SW 1271 (cell line): Measurements from ENCODE around the gene BRSK2.

ENCODE experiments used
- DNase-seq, 2 experiments: peaks; one replicate each; lab custom pipeline; 2025; lab: John Stamatoyannopoulos, UW

The BRSK2 gene

GRCh38 chr11:1397146-1397861 is 7.6 kb downstream of the BRSK2 start:
- DNase-seq: no peak

- no peak for DNase-seq
Measured at GRCh38 chr11:1397862-1398527, 8.3 kb downstream of the BRSK2 start.

GRCh38 chr11:1398528-1399235 is 8.9 kb downstream of the BRSK2 start:
- DNase-seq: no peak

DNA sequence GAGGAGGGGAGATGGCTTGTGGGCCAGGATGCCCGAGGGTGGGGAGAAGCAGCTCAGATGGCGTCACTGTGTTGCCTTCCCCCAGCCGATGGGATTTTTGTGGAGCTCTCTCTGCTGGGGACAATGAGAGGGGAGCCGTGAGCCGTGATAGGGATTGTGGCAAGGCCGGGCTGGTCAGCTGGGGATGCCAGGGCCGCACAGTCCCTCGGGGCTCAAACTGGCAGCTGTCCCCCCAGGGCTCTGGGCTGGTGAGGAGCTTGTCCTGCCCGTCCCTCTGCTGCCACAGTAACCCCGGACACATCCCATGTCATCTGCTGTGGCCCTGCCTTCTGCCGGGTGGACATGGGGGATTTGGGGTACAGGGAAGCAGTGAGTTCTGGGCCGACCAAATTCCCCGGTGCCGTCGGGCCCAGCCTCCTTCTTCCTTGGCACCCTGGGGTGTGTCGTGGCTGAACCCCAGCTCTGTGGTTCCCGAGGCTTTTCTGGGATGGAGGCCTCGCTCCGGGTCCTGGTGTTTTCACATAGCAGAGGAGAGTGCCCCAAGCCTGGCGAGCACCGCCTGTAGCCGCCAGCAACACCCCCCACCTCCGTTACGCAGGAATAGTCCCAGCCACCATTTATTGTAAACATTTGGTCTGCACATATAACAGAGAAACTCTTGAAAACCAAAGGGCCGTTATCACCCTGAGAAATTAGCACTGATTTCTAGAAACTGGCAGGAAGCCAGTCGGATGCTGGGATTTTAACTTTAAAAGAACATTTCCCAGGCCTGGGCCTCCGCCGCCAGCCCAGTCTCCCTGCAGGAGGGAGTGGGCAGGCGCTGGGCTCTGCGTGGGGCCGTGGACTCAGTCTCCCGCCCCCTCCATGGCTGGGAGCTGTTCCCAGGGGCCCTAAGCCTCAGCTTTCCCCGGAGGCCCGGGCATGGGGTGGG is 9.9 kb downstream of the BRSK2 start:
- no peak for DNase-seq

DNA sequence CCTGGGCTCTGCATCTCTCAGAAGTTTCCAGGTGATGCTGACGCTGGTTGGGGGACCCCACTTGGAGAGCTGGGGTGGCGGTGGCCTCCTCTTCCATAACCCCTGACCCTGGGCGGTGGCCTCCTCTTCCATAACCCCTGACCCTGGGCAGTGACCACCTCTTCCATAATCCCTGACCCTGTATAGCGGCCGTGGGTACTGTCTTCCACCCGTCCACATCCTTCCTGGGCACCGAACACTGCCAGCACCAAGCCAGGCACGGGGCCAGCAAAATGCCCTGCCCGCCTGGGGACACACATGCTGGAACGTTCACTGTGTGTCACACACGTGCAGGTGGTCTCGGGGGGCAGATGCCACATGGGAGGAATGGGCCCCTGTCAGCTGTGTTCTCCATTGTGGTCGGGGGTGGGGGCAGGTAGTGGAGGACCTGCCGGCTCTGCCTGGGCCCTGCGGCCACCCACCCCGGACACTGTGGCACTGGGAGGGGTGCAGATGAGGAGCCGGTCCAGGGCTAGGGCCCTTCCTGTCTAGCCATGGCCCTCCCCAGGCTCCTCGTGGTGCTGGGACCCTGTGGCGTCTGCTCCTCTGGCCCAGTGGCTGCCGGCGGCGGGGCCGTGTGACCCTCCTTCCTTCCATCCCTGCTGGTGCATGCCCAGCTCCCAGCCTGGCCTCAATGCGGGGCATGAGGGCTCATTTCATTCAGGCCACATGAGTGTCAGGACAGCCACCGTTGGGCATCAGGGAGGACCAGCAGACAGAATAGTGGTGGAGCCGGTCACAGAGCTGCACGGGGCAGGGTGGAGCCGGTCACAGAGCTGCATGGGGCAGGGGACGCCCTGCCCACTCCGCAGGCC is 10.8 kb downstream of the BRSK2 start:
- DNase-seq: no peak

DNA sequence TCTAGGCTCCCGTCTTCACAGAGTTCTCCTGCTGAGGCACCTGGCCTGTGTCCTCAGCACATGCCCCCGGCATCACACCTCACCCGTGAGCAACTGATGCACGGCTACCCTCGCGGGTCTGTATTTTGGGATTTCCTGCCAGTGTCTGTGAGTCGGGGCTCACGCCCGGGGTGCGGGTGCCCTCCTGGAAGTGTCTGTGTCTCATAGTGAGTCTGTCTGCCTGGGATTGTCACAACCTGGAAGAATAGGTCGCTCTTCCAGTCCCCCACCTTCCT is 11.4 kb downstream of the BRSK2 start:
- no peak for DNase-seq

DNA sequence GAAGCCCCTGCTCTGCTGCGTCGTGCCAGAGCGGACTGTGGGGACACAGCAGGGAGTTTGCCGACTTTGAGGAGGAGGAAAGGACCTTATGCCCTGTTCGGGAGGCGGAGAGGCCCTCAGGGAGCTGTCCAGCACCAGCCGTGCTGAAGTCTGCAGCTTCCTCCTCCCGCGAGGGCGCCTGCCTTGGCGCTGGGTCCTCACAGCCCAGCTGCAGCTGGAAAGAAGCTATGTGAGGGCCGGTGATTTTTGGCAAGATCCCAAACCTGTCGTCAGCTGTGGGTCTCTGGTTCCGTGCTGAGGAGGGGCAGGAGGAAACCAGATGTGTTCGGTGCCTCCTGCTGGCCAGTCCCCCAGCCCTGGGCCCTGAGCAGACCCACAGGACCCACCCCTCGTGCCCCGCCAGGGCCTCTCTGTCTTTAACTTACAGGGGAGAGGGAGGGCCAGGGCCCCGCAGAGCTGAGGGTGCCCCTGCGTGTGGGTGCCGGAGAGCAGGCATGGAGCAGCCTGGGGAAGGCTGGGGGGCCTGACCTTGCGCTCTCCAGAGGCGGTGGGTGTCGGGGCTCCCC is 12.0 kb downstream of the BRSK2 start:
- no peak for DNase-seq

DNA sequence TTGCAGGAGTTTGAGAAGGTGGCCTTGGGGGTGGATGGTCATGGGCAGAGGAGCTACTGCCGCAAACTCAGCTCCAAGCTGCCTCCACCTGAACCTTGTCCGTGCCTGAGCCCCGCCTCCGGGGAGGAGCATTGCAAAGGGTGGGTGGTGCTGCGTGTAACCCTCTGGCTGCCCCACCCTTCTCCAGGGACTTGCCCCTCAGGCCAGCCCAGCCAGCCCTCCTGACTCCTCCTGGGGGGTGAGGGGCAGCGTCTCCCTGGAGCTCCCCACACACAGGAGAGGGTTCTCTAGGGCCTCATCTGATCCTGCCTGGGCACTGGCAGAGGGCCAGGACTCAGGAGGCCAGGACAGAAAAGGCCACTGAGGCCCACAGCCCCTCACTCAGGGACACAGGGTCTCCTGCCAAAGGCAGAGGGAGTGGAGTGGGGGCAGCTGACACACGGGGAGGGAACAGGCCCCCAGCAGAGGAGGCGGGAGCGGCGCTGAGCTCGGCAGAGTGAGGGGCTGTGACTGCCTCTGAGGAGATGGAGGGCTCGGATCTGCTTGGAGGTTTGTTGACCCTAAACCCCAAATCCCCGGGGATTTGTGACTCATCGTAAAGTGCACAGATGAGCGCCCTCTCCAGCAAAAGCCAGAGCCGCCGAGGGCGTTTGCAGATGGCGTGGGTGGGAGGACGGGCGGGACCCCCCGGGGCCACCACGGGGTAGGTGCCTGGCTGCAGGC is 12.8 kb downstream of the BRSK2 start:
- no peak for DNase-seq

DNA sequence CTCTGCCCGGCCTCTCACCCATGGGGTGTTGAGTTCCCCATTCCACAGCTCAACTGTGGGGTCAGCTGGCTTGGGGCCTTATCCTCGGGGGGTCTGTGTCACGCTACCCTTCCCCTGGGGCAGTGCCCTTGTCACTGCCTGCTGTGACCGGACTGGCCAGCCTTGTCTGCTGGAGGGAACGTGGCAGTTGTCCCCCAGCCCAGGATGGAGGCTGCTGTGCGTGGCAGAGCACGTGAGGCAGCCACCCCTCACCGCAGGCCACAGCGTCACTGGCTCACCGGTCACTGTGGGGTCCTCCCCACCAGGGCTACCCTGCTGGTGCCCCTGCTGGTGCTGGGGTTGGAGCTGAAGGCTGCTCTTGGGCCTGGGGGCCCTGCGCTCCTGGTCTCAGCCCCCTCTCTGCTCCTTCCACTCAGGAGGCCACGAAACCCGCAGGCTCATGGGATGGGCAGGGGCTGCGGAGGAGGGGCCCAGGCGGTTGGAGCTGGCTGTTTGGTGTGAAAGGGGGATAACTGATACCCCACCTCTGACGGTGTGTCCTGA is 13.4 kb downstream of the BRSK2 start:
- DNase-seq: no peak

DNA sequence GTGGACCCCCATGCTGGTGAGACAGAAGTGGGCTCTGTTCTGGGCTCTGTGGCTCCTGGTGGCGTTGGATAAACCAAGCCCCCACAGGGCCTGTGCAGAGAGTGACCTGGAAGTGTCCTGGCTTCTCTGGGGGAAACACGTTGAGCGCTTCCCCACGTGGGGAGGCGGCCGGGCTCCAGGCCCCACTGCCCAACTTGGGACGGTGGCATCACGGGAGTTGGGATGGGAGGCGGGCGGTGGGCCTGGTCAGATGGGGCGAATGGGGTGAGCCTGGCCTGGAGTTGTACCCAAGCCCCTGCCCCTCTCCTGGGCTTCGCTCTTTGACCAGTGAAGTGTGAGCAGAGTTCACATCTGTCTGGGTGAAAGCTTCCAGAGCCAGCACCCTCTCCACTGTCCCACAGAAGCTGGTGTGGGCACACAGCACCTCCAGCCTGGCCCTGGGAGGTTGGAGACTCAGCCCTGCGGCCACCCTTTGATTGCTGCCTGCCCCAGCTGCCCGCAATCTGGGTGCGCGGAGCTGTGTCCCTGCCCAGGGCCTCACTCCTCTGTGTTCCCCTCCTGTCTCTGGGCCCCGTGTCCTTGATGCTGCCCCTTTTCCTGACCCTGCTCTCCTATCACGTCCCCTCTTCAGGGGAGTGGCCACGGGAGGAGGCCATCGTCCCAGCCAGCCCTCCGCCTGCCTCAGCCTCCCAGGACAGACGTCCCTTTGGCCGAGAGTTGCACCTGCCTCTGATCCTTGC is 14.2 kb downstream of the BRSK2 start:
- no peak for DNase-seq

DNA sequence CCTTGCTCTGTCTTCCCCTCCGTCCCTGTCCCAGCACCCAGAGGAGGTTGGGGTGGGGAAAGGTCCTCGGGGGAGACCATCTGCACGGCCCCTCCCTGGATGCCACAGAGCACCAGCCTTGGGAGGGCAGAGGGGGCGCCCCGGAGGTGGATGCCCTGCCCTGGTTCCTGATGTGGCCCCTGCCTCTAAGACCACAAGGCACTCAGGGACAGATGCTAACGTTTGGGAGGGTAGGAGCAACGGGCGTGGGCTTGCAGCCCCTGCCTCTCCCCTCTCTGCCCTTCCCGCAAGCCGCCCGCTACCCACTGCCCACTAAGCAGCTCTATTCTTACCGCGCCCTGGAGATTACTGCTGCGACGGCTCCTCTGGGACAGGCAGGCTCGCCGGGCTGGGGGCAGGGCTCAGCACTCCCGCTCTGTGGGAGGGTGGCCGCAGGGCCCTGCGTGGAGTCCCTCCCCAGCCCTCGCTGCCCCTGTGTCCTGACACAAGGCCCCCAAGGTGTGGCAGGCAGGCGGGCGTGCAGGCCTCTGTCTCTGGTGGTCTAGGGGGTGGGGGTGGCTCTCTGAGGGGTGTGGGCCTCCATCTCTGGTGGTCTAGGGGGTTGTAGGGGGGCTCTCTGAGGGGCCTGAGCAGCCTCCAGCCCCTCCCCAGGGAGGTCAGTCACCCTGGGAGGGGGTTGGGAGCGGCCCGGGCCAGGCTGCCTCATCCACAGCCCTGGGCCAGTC is 14.9 kb downstream of the BRSK2 start:
- no peak for DNase-seq

DNA sequence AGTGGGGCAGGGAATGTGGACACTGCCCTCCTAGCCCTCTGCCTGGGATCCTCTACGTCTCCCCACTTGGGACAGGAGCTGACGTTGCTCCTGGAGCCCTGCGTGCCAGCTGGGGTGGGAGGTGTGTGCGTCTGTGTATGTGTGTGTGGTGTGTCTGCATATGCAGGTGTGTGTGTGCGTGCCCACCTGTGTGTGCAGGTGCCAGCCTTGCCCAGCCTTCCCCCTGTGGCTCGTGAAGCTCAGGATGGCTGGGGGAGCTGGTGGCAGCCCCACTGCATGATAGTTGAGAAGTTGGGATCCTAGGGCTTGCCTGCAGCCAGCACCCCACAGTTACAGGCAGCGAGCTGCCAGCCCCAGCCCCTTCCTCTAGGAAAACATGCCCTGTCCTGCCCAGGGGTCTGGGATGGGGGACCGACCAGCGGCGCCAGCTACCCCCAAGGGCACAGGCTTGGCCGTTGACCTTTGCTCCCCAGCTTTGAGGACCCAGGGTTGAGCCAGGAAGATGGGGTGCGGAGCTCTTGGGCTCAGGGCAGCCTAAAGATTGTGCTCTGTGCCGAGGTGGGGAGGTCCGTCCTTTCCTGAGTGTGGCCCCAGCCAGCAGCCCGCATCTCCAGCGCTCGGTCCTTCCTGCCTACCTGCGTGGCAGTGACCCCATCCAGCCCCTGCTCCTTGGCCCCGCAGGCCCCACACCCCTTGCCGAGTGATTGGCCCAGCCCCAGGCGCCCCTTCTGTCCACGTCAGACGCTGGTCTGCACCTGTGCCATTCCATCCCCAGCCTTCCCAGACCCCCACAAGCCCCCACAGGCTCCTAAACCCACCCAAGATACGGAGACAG is 15.7 kb downstream of the BRSK2 start:
- no peak for DNase-seq

DNA sequence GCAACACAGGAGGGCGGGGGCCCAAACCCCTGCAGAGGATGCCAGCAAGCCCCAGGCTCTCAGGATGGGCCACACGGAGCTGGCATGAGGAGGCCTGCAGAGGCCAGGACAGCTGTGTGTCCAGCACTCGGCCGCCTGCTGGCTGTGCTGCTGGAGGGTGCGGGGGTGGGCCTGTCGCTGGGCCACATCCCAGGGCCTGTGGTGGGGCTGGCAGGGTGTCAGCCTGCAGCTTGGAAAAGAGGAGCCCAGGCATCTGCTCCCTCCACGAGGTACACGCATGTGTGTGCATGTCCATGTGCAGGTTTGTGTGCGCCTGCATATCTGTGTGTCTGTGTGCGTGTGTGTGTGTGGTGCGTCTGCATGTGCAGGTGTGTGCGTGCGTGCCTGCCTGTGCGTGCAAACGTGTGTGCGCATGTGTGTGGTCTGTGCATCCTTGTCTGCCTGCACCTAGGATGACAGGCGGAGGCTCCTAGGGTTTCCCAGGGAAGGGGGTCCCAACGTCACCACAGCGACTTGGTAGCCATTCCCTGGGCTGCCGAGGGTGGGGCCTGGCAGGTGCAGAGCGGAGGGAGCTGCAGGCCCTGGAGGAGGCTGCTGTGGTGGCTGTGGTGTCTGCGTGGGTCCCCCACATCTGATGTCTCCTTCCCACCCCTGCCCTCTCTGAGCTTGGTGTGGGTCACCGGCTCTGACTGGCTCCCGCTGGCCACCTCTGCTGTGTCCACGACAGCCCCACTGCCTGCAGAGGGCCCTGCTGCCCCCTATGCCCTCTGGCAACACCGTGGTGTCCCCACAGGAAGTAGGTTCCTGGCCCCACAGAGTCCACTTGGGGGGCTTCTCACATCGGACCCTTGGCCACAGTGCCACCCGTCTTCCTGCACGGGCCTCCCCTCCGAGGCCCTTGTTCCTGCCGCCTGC is 17.1 kb downstream of the BRSK2 start:
- no peak for DNase-seq

GRCh38 chr11:1407668-1408067 is 17.9 kb downstream of the BRSK2 start:
- no peak for DNase-seq

DNA sequence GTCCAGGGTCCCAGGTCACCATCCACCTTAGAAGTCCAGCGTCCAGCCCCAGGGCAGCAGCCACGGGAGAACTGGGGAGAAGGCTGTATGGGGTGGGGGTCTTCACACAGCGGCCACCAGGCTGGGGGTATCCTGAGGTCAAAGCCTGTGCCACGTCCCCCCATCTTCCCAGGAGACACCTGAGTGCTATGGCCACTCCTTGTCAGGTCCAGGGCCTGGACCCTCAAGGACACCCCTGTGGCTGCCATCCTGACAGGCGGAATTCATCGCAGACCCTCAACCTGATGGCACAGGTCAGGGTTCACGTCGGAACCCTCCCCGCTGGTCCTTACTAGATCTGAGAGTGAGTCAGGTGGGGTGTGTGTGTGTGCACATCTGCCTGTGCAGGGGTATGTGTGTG is 18.6 kb downstream of the BRSK2 start:
- no peak for DNase-seq

DNA sequence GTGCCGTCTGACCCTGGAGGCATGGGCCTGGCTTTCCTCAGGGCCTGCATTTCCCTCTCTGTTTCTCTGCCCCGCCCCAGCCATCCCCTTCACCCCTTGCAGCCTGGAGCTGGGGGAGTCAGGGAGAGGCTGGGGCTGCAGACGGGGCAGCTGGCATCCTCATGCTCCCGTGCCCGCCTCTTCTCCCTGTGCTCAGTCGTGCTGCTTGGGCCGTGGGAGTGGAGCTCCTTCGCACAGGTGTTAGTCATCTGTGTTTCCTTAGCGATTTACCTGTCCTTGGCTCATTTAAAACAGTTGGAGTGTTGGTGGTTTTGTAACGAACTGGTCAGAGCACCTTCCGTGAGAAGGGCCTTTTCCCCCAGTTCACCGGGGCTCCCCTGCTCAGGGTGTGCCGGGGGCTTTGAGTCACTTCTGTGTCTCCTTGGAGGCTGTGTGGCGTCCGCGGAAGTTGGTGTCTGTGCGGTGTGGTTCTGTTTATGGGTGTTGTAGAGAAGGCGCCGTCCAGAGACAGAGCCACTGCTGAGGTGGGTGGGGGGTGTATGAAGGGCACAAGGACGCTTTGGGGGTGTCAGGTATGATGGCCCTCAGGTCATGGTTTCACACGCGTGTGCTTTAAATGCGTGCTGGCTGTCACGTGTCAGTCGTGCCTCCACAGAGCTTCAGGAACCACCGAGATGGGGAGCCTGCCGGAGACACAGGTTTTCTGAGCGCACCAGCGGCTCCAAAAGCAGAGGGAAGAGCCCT is 19.5 kb downstream of the BRSK2 start:
- DNase-seq: no peak
